Activated CD8-positive, alpha-beta memory T cell treated with anti-CD3 and anti-CD28 coated beads, Interleukin-2, amount 50 U/mL, for 1 hour (primary cell): Measurements from ENCODE around the gene CAMKMT.

Experiments used
- DNase-seq: peaks from one replicate; pipeline ENCODE4 v3.0.0-alpha.2; 2020; ENCODE audit errors: extremely low read depth

CAMKMT gene

GRCh38 chr2:44770221-44771195, 408.8 kb downstream of the CAMKMT start:
- no peak for DNase-seq

- DNase-seq: no peak
These were observed 409.8 kb downstream of the CAMKMT start for GRCh38 chr2:44771522-44771921.

- DNase-seq: no peak
These were observed 410.4 kb downstream of the CAMKMT start for GRCh38 chr2:44772131-44772530.

- DNase-seq: no peak
These were observed 411.1 kb downstream of the CAMKMT start for GRCh38 chr2:44772669-44773378.

- DNase-seq: no peak
These were observed 413.2 kb downstream of the CAMKMT start for GRCh38 chr2:44774826-44775492.

- DNase-seq: no peak
These were observed 415.3 kb downstream of the CAMKMT start for GRCh38 chr2:44777036-44777435.

GRCh38 chr2:44777537-44777936, 415.8 kb downstream of the CAMKMT start:
- DNase-seq: no peak

GRCh38 chr2:44778221-44778654, 416.5 kb downstream of the CAMKMT start:
- no peak for DNase-seq

- DNase-seq: no peak
These were observed 417.1 kb downstream of the CAMKMT start for GRCh38 chr2:44778671-44779476.

- no peak for DNase-seq
These were observed 418.0 kb downstream of the CAMKMT start for GRCh38 chr2:44779793-44780192.

- DNase-seq: no peak
These were observed 418.7 kb downstream of the CAMKMT start for GRCh38 chr2:44780406-44780805.

GRCh38 chr2:44785433-44785832, 423.7 kb downstream of the CAMKMT start:
- DNase-seq: no peak

- no peak for DNase-seq
These were observed 424.5 kb downstream of the CAMKMT start for GRCh38 chr2:44786045-44786816.

- DNase-seq: no peak
These were observed 425.1 kb downstream of the CAMKMT start for GRCh38 chr2:44786817-44787214.

GRCh38 chr2:44787663-44788062, 425.9 kb downstream of the CAMKMT start:
- DNase-seq: no peak

GRCh38 chr2:44789446-44789845, 427.7 kb downstream of the CAMKMT start:
- no peak for DNase-seq

GRCh38 chr2:44789971-44790721, 428.4 kb downstream of the CAMKMT start:
- no peak for DNase-seq

GRCh38 chr2:44793322-44793870, 431.6 kb downstream of the CAMKMT start:
- no peak for DNase-seq

- DNase-seq: no peak
These were observed 435.0 kb downstream of the CAMKMT start for GRCh38 chr2:44796771-44797170.
